K562 (cell line): ENCODE measurements around the gene CDC42BPB. TPM values are rescaled to one million over a fixed set of nuclear protein-coding genes. Genes with fewer than 3 reads are reported as not detected.

Source experiments
- ATAC-seq: fragments of 200-7000 bp; cut with Tn5 transposase; 3 replicates; pipeline ENCODE4 v1.9.1; 2020; ENCODE audit warnings: moderate library complexity
- BruUV-seq: library from RNA; stranded (reverse); fragments of 400-500 nt; replicated peaks from 2 replicates; lab custom pipeline; 2021; lab: Mats Ljungman, UMichigan
- CTCF ChIA-PET: fragments of 300-600 bp; formaldehyde crosslinking; extraction: SDS; loops from one replicate; lab custom pipeline; 2021; ENCODE audit warnings: low intra/inter-chr PET ratio; lab: Yijun Ruan, JAX
- POLR2A ChIA-PET: fragments of 300-600, 350-650 bp; sonication (Branson Sonifier 250); formaldehyde crosslinking; extraction: SDS; loops from one replicate; lab custom pipeline; 2021; ENCODE audit warnings: antibody characterized with exemption, inconsistent platforms; lab: Yijun Ruan, JAX
- DNase-seq, 4 experiments: peaks; one replicate each; pipeline versions ENCODE4 v3.0.0 to v3.0.0-alpha.2; 2011 to 2018; ENCODE audit warnings: low spot score in 3 of 4, mixed read lengths in 3 of 4; ENCODE audit errors: extremely low read depth in 1 of 4
- FAIRE-seq: peaks from 2 replicates; lab custom pipeline; 2011; peaks lifted over from hg19 to GRCh38; lab: Jason Lieb, UNC
- H2AFZ ChIP-seq: 2 replicates; pipeline ENCODE4 v1.6.0; 2011; ENCODE audit warnings: low read depth, low read length, control low read depth, inconsistent platforms
- H3K27ac ChIP-seq: fragments of 200-600 bp; 3 replicates; pipeline ENCODE4 v1.8.0; 2011; ENCODE audit warnings: low read depth, mild to moderate bottlenecking, control low read depth, inconsistent platforms, low read length, moderate library complexity, mixed read lengths; ENCODE audit errors: extremely low read depth
- H3K27me3 ChIP-seq, 2 experiments: fragments of 300-600 bp in 1 of 2; 2 replicates in 1 of 2; 3 replicates in 1 of 2; pipeline versions ENCODE4 v1.6.0 to v1.8.0; 2011; ENCODE audit warnings: inconsistent platforms in 2 of 2, low read length in 2 of 2, mild to moderate bottlenecking in 1 of 2, mixed read lengths in 1 of 2, moderate library complexity in 1 of 2; ENCODE audit not compliant: control insufficient read depth in 2 of 2, insufficient read depth in 2 of 2
- H3K36me3 ChIP-seq: fragments of 300-600 bp; 3 replicates; pipeline ENCODE4 v1.8.0; 2011; ENCODE audit warnings: mild to moderate bottlenecking, low read length, inconsistent platforms; ENCODE audit not compliant: control insufficient read depth, insufficient read depth
- H3K4me1 ChIP-seq, 2 experiments: fragments of 200-600 bp in 1 of 2; replicated peaks in 1 of 2; 2 replicates in 1 of 2; 3 replicates in 1 of 2; pipeline versions ENCODE4 v1.5.1 to v1.8.0; 2011; ENCODE audit warnings: inconsistent platforms in 2 of 2, low read length in 2 of 2, mild to moderate bottlenecking in 1 of 2, mixed read lengths in 1 of 2, moderate library complexity in 1 of 2; ENCODE audit not compliant: control insufficient read depth in 2 of 2, insufficient read depth in 2 of 2
- H3K4me2 ChIP-seq: 2 replicates; pipeline ENCODE4 v1.6.1; 2011; ENCODE audit warnings: low read length, control low read depth, inconsistent platforms, mixed read lengths; ENCODE audit not compliant: insufficient read depth
- H3K4me3 ChIP-seq: fragments of 200-600 bp; sonication (generic), shearing (Covaris generic); 2 replicates; pipeline ENCODE4 v1.5.1; 2016; ENCODE audit warnings: control low read depth, inconsistent platforms
- H3K79me2 ChIP-seq: fragments of 200-600 bp; 3 replicates; pipeline ENCODE4 v1.8.0; 2011; ENCODE audit warnings: low read length, inconsistent platforms; ENCODE audit not compliant: control insufficient read depth, insufficient read depth
- H3K9ac ChIP-seq, 2 experiments: 2 replicates each; pipeline versions ENCODE4 v1.6.0 to v1.6.1; 2011; ENCODE audit warnings: low read depth in 2 of 2, low read length in 2 of 2, control low read depth in 1 of 2, inconsistent platforms in 1 of 2, mild to moderate bottlenecking in 1 of 2, mixed read lengths in 1 of 2; ENCODE audit not compliant: insufficient read depth in 1 of 2
- H3K9me1 ChIP-seq: one replicate; pipeline ENCODE4 v1.6.0; 2011; ENCODE audit warnings: inconsistent platforms, mild to moderate bottlenecking, low read length, moderate library complexity; ENCODE audit not compliant: control insufficient read depth, insufficient read depth
- H3K9me3 ChIP-seq: replicated peaks from 2 replicates; pipeline ENCODE4 v1.5.1; 2011; ENCODE audit warnings: low read depth, low read length, inconsistent platforms; ENCODE audit not compliant: control insufficient read depth, insufficient read depth
- H4K20me1 ChIP-seq: replicated peaks from 2 replicates; pipeline ENCODE4 v1.6.1; 2011; ENCODE audit warnings: low read length, inconsistent platforms, mixed read lengths; ENCODE audit not compliant: control insufficient read depth, insufficient read depth
- CXXC5 ChIP-seq: fragments of 250-450 bp; sonication (Bioruptor Pico); IDR thresholded peaks from 2 replicates; pipeline ENCODE4 v1.8.0; 2022; ENCODE audit warnings: inconsistent platforms, mild to moderate bottlenecking, moderate library complexity
- FOXK1 ChIP-seq: sonication (generic); formaldehyde crosslinking; IDR thresholded peaks from 2 replicates; pipeline ENCODE4 v1.8.0; 2022; ENCODE audit warnings: missing genetic modification reagents, mild to moderate bottlenecking, borderline replicate concordance
- RUNX1 ChIP-seq: sonication (generic); IDR thresholded peaks from 2 replicates; pipeline ENCODE4 v1.6.1; 2016; ENCODE audit warnings: antibody characterized with exemption, low read depth
- whole genome bisulfite sequencing: fragments of 100-300 bp; shearing (Covaris generic); methylation state at CpG from one replicate; pipeline ENCODE4 v1.1.6; 2016; ENCODE audit warnings: low coverage, mixed read lengths; ENCODE audit not compliant: insufficient coverage; ENCODE audit errors: missing lambda C conversion rate; 5-methylcytosine and 5-hydroxymethylcytosine counted together
- in situ Hi-C: fragments of 300-500 bp; cut with MboI; formaldehyde crosslinking; loops from 4 replicates; pipeline ENCODE4 v1.15.0; 2018; ENCODE audit warnings: inconsistent platforms, mixed read lengths
- intact Hi-C: fragments of 100-400 bp; cut with micrococcal nuclease; formaldehyde crosslinking; loops from 2 replicates; pipeline ENCODE4 v1.14.2; 2022
- polyA plus RNA-seq, 8 experiments: library from polyadenylated mRNA; depleted of rRNA in 4 of 8; stranded (reverse) in 5 of 8; unstranded in 3 of 8; fragments of >200 nt; fragmentation: Nextera tagmentation in 2 of 8; fragmentation: Illumina TruSeq in 1 of 8; extraction: Ambion mirVana in 2 of 8; extraction: Trizol in 1 of 8; gene quantifications; 2 replicates each; pipeline versions ENCODE4 v1.2.1 to v1.2.3, GENCODE V29; 2011 to 2014; ENCODE audit warnings: inconsistent platforms in 1 of 8, missing spikeins in 1 of 8
- total RNA-seq, 7 experiments: library from RNA; depleted of rRNA in 6 of 7; stranded (reverse); fragments of >200 nt in 6 of 7; fragmentation: Illumina TruSeq in 2 of 7; extraction: Trizol in 2 of 7; gene quantifications; 2 replicates each; pipeline versions ENCODE4 v1.2.1 to v1.2.3, GENCODE V29; 2011 to 2021; ENCODE audit warnings: low replicate concordance in 1 of 7
- TF ChIP-seq, protein P1 (sequence below): fragments of 450-650 bp; IDR thresholded peaks from 2 replicates; pipeline ENCODE4 v1.6.1; 2016; ENCODE audit warnings: low read depth
- TF ChIP-seq, protein P2 (sequence below): fragments of 250-450 bp; sonication (Bioruptor Pico); IDR thresholded peaks from 2 replicates; pipeline ENCODE4 v1.5.0; 2020; ENCODE audit warnings: mild to moderate bottlenecking

Gene CDC42BPB
- total and polyA plus RNA-seq, 9 of the 15 experiments (the other 6 are each of a cell fraction or from before 2014, with no cell fraction given): 0.07 to 24.3 (median 12.6) TPM

- 10% methylated on average over 5 of the region's 5 CpGs for WGBS
Measured at GRCh38 chr14:103059556-103059955, 2.2 kb upstream of the CDC42BPB start.

More at GRCh38 chr14:103059556-103059955, 2.2 kb upstream of the CDC42BPB start:
- Histone ChIP-seq H3K27me3 (peaks cover 0 to 5% of the 10 kb centered on the region in 2 experiments; a peak in 1 of 5 replicates), H3K79me2 (peaks cover 19% of the 10 kb centered on the region; the same call in 2 of the 3 replicates), H2AFZ (no peak overlapping the region), H3K27ac (no peak overlapping the region), H3K9me3 (no peaks in the 10 kb centered on the region), H3K4me2 (no peak overlapping the region), H3K4me1 (peaks cover 12 to 23% of the 10 kb centered on the region in 2 experiments; a peak in 4 of 5 replicates), H3K4me3 (no peak overlapping the region), H3K36me3 (no peaks in the 10 kb centered on the region), H3K9me1 (no peaks in the 10 kb centered on the region), H4K20me1 (no peaks in the 10 kb centered on the region), H3K9ac (no peak overlapping the region)
- TF ChIP-seq, protein P1, sequence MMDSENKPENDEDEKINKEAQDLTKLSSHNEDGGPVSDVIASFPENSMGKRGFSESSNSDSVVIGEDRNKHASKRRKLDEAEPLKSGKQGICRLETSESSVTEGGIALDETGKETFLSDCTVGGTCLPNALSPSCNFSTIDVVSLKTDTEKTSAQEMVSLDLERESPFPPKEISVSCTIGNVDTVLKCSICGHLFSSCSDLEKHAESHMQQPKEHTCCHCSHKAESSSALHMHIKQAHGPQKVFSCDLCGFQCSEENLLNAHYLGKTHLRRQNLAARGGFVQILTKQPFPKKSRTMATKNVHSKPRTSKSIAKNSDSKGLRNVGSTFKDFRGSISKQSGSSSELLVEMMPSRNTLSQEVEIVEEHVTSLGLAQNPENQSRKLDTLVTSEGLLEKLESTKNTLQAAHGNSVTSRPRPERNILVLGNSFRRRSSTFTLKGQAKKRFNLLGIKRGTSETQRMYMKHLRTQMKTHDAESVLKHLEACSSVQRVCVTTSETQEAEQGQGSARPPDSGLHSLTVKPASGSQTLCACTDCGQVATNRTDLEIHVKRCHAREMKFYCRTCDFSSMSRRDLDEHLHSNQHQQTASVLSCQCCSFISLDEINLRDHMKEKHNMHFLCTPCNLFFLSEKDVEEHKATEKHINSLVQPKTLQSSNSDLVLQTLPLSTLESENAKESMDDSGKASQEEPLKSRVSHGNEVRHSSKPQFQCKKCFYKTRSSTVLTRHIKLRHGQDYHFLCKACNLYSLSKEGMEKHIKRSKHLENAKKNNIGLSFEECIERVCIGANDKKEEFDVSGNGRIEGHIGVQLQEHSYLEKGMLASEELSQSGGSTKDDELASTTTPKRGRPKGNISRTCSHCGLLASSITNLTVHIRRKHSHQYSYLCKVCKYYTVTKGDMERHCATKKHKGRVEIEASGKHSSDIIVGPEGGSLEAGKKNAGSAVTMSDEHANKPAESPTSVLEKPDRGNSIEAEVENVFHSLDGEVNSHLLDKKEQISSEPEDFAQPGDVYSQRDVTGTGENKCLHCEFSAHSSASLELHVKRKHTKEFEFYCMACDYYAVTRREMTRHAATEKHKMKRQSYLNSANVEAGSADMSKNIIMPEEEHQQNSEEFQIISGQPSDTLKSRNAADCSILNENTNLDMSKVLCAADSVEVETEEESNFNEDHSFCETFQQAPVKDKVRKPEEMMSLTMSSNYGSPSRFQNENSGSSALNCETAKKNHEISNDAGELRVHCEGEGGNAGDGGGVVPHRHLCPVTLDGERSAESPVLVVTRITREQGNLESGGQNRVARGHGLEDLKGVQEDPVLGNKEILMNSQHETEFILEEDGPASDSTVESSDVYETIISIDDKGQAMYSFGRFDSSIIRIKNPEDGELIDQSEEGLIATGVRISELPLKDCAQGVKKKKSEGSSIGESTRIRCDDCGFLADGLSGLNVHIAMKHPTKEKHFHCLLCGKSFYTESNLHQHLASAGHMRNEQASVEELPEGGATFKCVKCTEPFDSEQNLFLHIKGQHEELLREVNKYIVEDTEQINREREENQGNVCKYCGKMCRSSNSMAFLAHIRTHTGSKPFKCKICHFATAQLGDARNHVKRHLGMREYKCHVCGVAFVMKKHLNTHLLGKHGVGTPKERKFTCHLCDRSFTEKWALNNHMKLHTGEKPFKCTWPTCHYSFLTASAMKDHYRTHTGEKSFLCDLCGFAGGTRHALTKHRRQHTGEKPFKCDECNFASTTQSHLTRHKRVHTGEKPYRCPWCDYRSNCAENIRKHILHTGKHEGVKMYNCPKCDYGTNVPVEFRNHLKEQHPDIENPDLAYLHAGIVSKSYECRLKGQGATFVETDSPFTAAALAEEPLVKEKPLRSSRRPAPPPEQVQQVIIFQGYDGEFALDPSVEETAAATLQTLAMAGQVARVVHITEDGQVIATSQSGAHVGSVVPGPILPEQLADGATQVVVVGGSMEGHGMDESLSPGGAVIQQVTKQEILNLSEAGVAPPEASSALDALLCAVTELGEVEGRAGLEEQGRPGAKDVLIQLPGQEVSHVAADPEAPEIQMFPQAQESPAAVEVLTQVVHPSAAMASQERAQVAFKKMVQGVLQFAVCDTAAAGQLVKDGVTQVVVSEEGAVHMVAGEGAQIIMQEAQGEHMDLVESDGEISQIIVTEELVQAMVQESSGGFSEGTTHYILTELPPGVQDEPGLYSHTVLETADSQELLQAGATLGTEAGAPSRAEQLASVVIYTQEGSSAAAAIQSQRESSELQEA: no peak
- no peak for TF ChIP-seq RUNX1
- TF ChIP-seq, protein P2, sequence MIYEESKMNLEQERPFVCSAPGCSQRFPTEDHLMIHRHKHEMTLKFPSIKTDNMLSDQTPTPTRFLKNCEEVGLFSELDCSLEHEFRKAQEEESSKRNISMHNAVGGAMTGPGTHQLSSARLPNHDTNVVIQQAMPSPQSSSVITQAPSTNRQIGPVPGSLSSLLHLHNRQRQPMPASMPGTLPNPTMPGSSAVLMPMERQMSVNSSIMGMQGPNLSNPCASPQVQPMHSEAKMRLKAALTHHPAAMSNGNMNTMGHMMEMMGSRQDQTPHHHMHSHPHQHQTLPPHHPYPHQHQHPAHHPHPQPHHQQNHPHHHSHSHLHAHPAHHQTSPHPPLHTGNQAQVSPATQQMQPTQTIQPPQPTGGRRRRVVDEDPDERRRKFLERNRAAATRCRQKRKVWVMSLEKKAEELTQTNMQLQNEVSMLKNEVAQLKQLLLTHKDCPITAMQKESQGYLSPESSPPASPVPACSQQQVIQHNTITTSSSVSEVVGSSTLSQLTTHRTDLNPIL: no peak
- no peak for TF ChIP-seq FOXK1
- no peak for TF ChIP-seq CXXC5 (CRISPR knock-in tag)
- FAIRE-seq: no peak
- no peak for DNase-seq
- intact Hi-C loops (no loop called here), in situ Hi-C loops (no loop called here)
- ChIA-PET CTCF (no interaction called here), POLR2A (no interaction called here)
- no TSS peak for BruUV-seq
- ATAC-seq: no peak
